Stimulated activated CD8-positive, alpha-beta memory T cell treated with anti-CD3 and anti-CD28 coated beads, Interleukin-2, amount 100 ng/mL, for 48 hours (primary cell): ENCODE data around the gene ARHGAP23.
"Not testable (repeated sequence)": the region's sequence is repeated elsewhere in the genome, so short reads cannot be mapped to it uniquely, and the experiment has no call there.

Source experiments
- DNase-seq, 2 donors: peaks; one replicate each; pipeline ENCODE4 v3.0.0-alpha.2; 2020; ENCODE audit warnings: low read depth in 2 of 2

Gene ARHGAP23

DNA sequence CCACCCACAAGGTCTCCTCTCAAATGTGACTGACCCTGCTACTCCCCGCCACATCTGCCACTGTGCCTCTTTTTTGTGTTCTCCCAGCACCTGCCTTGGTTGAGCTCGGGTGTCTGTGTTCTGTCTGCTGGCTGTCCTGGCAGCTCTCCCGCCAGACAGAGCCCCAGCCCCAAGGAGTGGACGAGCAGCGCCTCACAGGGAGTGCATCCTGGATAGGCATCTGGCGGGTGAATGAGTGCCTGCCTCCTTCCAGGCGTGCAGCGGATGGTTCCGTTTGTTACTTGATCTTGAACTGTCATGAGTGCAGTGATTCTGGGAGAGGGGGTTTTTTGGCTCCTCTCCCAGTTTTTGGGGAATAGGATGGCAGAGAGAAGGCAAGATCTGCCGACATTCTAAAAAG lies 99.9 kb downstream of the ARHGAP23 start:
- DNase-seq, result not testable (repeated sequence)

- DNase-seq, result not testable (repeated sequence)
Measured at GRCh38 chr17:38530856-38531255, 102.6 kb downstream of the ARHGAP23 start.

DNA sequence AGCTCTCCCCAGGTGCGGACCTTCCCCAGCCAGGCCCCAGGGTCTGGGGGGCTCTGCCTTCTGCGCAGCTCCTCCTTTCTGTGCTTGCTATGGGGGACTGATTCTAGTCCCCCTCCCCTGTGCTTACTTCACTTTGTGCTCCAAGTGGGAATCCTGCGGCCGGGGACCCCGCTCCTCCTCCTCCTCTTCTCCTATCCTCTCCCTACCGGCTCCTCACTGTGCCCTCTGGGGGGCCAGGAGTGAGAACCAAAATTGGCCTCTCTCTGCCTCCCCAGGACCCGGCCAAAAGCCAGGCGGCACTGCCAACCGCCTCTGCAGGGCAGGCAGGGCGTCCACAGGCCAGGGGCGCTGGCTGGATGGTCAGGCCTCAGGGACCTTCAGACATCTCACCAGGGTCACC lies 103.5 kb downstream of the ARHGAP23 start:
- not testable (repeated sequence) for DNase-seq

- DNase-seq, result no peak
Measured at GRCh38 chr17:38532451-38532850, 104.2 kb downstream of the ARHGAP23 start.

- no peak for DNase-seq
Measured at GRCh38 chr17:38533241-38533640, 105.0 kb downstream of the ARHGAP23 start.

GRCh38 chr17:38533866-38534497 lies 105.7 kb downstream of the ARHGAP23 start:
- no peak for DNase-seq

DNA sequence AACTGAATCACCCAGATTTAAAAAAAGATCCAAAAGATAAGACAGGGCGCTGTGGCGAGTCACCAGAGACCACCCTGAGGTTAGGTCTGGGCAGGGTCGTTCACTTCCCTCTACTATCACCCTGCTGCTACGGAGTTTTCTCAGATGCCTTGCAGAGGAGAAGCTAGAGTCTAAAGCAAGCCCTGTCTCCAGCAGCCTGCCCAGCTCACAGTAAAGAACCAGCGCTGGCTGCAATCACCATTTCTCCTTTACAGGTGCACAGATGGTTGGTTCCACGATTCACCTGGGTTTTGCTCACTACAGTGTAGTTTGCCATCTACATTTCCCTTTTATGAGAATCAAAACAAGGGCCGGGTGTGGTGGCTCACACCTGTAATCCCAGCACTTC lies 106.2 kb downstream of the ARHGAP23 start:
- no peak for DNase-seq

- no peak for DNase-seq
Measured at GRCh38 chr17:38535886-38536285, 107.6 kb downstream of the ARHGAP23 start.

DNA sequence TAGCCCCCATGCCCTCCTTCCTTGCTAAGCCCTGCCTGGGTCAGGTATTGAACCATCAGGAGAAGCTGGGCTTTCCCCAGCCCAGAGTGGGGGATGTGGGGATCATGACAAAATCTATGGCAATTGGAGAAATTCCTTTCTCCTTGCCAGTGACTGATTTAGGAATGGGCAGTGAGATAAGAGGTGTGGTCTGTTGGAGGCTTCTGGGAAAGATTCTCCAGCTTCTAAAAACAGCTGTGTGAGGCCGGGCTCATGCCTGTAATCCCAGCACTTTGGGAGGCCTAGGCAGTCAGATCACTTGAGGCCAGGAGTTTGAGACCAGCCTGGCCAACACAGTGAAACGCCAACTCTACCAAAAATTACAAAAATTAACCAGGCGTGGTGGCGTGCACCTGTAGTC lies 108.4 kb downstream of the ARHGAP23 start:
- no peak for DNase-seq

GRCh38 chr17:38538906-38539305 lies 110.6 kb downstream of the ARHGAP23 start:
- no peak for DNase-seq

DNA sequence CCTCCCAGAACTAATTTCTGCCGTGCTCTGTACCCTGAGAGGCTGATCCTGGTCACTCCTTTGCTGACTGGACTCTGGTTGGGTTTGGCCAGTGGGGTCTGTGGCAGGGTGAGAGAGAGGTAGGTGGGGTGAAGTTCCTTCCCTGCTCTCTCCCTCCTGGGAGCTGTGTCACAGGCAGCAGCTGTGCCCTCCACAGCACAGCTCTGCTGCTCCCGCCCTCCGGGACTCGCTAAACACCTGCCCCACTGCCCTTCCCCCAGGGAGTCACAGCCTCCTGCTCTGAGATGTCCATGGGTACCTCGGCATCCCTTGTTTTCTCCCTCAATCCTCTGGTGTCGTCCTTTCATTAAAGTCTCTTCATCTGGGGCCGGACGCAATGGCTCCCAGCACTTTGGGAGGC lies 111.1 kb downstream of the ARHGAP23 start:
- DNase-seq, result no peak

- DNase-seq, result no peak
Measured at GRCh38 chr17:38540514-38541045, 112.3 kb downstream of the ARHGAP23 start.

GRCh38 chr17:38541281-38541680 lies 113.0 kb downstream of the ARHGAP23 start:
- DNase-seq, result no peak

DNA sequence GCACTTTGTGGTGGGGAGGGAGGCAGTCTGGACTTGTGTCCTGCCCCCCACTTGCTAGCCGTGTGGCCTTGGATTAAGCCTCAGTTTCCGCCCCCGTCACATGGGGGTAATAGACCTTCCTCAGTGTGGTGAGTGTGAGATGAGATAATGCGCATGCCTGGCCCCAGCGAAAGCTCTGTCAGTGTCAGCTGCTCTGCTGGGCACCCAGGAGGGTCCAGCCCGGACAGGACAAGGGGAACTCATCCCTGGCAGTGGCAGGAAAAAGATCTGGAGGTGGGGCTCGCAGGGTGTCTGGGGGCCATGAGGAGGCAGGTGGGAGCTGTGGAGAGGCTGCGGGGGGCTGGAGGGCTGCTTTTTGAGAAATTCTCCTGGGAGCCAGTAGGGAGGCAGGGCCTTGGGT lies 114.0 kb downstream of the ARHGAP23 start:
- no peak for DNase-seq

DNA sequence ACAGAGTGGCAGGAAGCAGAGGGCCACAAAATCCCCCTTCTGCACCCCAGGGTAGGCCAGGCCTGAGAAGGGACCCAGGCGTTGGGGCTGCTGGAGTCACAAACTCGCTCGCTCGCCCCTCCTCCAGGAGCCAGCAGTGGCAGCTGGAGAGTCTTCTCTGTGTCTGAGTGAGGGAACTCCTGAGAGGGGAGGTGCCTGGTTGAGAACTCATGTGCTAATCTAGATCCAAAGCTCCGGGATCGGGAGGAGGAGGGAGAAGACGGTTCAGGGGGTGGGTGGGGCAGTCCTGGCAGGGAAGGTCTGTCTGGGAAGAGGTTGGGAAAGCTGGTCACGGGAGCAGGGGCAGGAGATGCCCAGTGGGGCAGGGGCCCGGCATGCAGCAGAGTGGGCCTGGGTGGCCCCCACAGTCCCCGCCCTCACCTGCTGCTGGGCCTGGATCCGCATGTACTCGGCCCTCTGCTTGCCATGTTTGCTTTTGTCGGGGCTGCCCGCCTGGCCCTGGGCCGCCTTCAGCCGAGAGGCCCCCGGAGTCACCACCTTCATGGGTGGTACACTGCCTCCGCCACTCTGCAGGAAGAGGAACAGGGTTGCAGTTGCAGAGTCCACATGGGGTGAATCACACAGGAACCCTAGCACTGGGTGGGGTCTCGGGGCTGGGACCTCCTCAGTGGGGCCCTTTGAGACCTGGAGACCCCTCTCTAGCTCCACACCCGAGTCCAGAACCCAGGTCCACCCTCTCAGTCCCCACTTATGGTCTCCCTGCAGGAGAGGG lies 115.3 kb downstream of the ARHGAP23 start:
- DNase-seq, result no peak

DNA sequence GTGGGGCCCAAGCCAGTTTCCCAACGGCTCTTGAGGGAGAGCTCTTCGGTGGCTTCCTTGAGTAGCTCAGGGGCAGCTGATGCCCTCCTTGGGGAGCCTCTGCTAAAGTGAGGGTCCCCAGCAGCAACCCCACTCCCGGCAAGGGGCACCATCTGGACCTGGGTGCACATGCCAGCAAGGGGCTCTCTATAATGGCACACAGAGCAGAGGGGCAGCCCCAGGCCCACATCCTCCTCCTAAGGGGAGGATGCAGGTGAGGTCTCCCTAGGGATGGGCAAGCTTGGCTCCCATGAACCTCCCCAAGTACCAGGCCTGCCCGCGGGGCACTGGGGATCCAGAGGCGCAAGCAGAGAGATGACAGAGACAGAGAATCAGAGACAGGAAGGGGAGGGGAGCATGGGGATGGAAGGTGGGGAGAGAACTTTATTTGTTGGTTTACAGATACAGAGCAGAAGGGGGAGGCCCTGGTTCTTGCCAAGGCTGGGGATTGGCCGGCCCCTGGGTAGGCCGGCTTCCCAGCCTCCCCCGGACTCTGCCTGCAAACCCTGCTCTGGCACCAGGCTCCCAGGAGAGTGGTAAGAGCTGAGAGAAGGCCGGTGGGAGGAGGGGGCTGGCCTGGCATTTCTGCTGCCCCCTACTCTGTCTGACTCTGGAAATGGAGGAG lies 116.0 kb downstream of the ARHGAP23 start:
- DNase-seq, result no peak

DNA sequence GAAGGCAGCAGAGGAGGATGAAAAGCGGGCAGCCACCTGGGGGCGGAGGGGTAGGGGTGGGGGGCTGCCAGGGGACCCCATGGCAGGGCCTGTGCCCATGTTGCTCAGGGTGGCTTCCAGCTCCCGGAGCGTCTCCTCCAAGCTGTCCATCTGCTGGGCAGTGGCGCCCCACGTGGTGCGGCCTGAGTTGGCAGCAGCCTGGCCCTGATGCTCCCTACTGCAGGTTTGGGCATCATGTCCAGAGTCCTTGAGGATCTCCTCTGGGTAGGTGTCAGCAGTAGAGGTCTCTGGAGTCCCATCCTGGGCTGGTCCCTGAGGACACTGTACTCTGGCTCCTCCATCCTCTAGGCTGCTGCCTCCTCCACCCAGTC lies 116.6 kb downstream of the ARHGAP23 start:
- DNase-seq, result no peak

DNA sequence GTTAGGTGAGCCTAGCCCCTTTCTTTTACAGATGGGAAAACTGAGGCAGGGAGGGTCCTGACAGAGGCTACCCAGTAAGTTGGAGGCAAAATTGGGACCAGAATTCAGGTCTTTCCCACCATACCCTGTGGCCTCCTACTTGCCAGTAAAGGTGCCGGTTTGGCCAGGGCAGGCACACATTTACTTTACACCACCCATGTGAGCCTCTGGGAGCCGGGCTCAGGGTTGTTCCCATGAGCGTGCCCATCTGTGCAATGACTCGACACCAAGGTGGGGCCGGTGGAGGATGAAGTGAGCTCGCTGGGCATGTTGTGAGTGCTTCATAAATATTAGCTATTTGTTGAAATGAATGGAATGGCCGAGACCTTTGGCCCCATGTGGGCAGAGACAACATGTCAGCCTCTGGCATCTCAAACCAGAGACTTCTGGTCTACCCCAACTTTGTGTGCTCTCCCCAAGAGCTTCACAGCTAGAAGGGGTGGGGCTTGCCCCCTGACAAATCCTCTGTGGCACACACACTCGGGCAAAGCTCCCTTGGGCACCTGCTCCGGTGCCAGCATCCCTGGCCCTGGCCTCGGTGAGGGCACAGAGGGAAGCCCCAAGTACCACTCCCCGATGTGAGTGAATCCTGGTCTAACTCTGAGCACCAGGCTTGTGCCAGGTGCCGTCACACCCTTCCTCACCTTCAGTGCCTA lies 117.4 kb downstream of the ARHGAP23 start:
- no peak for DNase-seq

- no peak for DNase-seq
Measured at GRCh38 chr17:38546396-38546795, 118.1 kb downstream of the ARHGAP23 start.

DNA sequence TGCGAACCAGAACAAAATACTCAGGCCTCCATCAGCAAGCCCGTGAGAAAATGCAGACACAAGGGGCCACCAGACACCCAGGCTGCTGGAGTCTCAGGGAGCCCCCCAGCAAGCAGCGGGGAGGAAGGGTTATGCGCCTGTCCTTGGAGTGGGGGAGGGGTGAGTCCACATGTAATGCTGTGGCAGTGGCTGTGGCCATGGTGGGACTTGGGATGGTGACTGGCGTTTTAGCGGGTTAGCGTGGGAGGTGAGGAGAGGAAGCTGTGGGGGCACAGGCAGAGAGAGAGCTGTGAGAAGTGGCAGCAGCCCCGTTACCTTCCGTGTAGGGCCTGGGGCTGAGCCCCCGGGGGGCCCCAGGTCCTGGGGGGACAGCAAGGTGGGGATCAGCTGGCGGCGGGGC lies 119.2 kb downstream of the ARHGAP23 start:
- no peak for DNase-seq

DNA sequence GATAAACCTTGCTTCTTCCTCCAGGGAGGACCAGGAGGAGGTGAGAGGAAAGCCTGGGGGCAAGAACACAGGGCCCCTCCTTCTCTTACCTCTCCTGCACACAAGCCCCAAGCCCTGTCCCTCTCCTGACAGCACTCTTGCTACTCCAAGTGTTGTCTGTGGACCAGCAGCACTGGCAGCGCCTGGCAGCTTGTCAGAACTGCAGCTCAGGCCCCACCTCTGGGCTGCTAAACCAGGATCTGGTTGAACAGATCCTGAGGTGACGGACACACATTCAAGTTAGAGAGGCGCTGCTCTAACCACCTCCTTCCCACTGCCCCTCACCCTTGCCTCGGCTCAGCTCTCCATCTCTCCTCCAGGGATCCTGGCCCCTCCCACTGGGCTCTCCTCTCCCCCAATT lies 121.0 kb downstream of the ARHGAP23 start:
- DNase-seq, result no peak

- no peak for DNase-seq
Measured at GRCh38 chr17:38550661-38551060, 122.4 kb downstream of the ARHGAP23 start.
